Measurements from ENCODE around the gene RCCD1. TPM values are rescaled to one million over a fixed set of nuclear protein-coding genes. Genes with fewer than 3 reads are reported as not detected.

RCCD1 gene
- total and polyA plus RNA-seq, 7 experiments from 2014 or later = 2.5 to 24.6 (median 6.0) TPM

DNA sequence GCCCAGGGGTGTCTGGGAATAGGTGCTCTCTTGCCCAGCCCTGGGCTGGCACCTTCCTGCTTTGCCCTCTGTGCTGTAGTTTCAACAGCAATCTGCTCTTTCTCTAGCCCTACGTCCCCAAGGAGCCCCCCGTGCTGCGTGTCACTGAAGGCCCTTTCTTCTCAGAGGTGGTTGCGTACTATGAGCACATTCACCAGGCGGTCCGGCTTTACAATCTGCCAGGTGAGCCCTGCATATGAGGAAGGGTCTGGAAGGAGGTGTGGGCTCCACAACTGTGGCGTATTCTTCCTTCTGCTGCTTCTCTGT lies 42.0 kb upstream of the RCCD1 start:
- H3K9me3 Mint-ChIP-seq = no peaks in the 10 kb centered on the region
- H3K27me3 Mint-ChIP-seq = no peaks in the 10 kb centered on the region
- Histone ChIP-seq H3K4me1 (ENCODE audit: control insufficient read depth in 2 of 2, insufficient read depth in 2 of 2, low read length in 2 of 2) (no peaks in the 10 kb centered on the region), H3K4me3 (ENCODE audit: low read length) (no peak overlapping the region), H3K9me3 (ENCODE audit: control insufficient read depth in 2 of 3, low read length in 3 of 3) (no peaks in the 10 kb centered on the region), H3K27ac (ENCODE audit: low read depth, low read length) (no peak overlapping the region), H3K27me3 (ENCODE audit: control insufficient read depth in 2 of 2, insufficient read depth in 2 of 2, low read length in 2 of 2) (no peaks in the 10 kb centered on the region), H3K36me3 (ENCODE audit: control insufficient read depth in 2 of 3, insufficient read depth in 3 of 3, low read length in 3 of 3) (peaks cover 10 to 95% (median 27%) of the 10 kb centered on the region in 3 experiments)
- ChIA-PET CTCF (no interaction called here), POLR2A (interaction anchor here (1.4 kb wide), 1 partner anchor 19 kb away, joined by 5 read pairs; the partner anchor contains the start of gene HDDC3)
- intact Hi-C loops (cut with micrococcal nuclease) = no loop called here
- H3K27ac Mint-ChIP-seq = no peak overlapping the region
- no peak overlapping the region for H3K4me3 Mint-ChIP-seq
- H3K4me1 Mint-ChIP-seq = peaks cover 0 to 11% (median 0%) of the 10 kb centered on the region in 7 donors
- DNase-seq (no peak), ATAC-seq (no peak)
- peaks cover 4 to 54% (median 24%) of the 10 kb centered on the region in 5 donors for H3K36me3 Mint-ChIP-seq

GRCh38 chr15:90913398-90913944 lies 41.2 kb upstream of the RCCD1 start:
- ChIA-PET CTCF (interaction anchor here (1.3 kb wide), 1 partner anchor 20 kb away, joined by 3 read pairs; no protein-coding TSS in a partner anchor), POLR2A (interaction anchor here (0.6 to 1.4 kb wide), 4 partner anchors 12 to 1740 kb away, joined by 3 to 5 read pairs (median 3); partner anchors contain the start of gene HDDC3)
- DNase-seq (no peak), ATAC-seq (no peak)
- peaks cover 8 to 58% (median 26%) of the 10 kb centered on the region in 5 donors for H3K36me3 Mint-ChIP-seq
- H3K4me1 Mint-ChIP-seq = peaks cover 0 to 12% (median 0%) of the 10 kb centered on the region in 7 donors
- no peak overlapping the region for H3K4me3 Mint-ChIP-seq
- Histone ChIP-seq H3K9me3 (ENCODE audit: control insufficient read depth in 2 of 3, low read length in 3 of 3) (no peaks in the 10 kb centered on the region), H3K4me1 (ENCODE audit: control insufficient read depth in 2 of 2, insufficient read depth in 2 of 2, low read length in 2 of 2) (no peaks in the 10 kb centered on the region), H3K27me3 (ENCODE audit: control insufficient read depth in 2 of 2, insufficient read depth in 2 of 2, low read length in 2 of 2) (no peaks in the 10 kb centered on the region), H3K36me3 (ENCODE audit: control insufficient read depth in 2 of 3, insufficient read depth in 3 of 3, low read length in 3 of 3) (peaks cover 7 to 97% (median 26%) of the 10 kb centered on the region in 3 experiments), H3K4me3 (ENCODE audit: low read length) (no peak overlapping the region), H3K27ac (ENCODE audit: low read depth, low read length) (no peak overlapping the region)
- intact Hi-C loops (cut with micrococcal nuclease) = no loop called here
- H3K27ac Mint-ChIP-seq = no peak overlapping the region
- H3K9me3 Mint-ChIP-seq = no peaks in the 10 kb centered on the region
- H3K27me3 Mint-ChIP-seq = no peaks in the 10 kb centered on the region

- no peaks in the 10 kb centered on the region for H3K9me3 ChIP-seq (ENCODE audit: control insufficient read depth in 2 of 3, low read length in 3 of 3)
- no peak overlapping the region for H3K4me3 ChIP-seq (ENCODE audit: low read length)
- no peak for DNase-seq
- Mint-ChIP-seq H3K36me3 (peaks cover 9 to 56% (median 25%) of the 10 kb centered on the region in 5 donors), H3K4me1 (peaks cover 0 to 12% (median 0%) of the 10 kb centered on the region in 7 donors), H3K27ac (peak overlapping the region in 1 of 9 donors; percentile 9), H3K9me3 (no peaks in the 10 kb centered on the region), H3K4me3 (no peak overlapping the region), H3K27me3 (no peaks in the 10 kb centered on the region)
- H3K27ac ChIP-seq (ENCODE audit: low read depth, low read length) = no peak overlapping the region
- ChIA-PET CTCF (interaction anchor here (1.3 kb wide), 1 partner anchor 19 kb away, joined by 3 read pairs; no protein-coding TSS in a partner anchor), POLR2A (interaction anchor here (0.6 to 0.7 kb wide), 2 partner anchors 11 to 1739 kb away, joined by 3 read pairs; no protein-coding TSS in a partner anchor)
- H3K4me1 ChIP-seq (ENCODE audit: control insufficient read depth in 2 of 2, insufficient read depth in 2 of 2, low read length in 2 of 2) = no peaks in the 10 kb centered on the region
- peaks cover 7 to 99% (median 26%) of the 10 kb centered on the region in 3 experiments for H3K36me3 ChIP-seq (ENCODE audit: control insufficient read depth in 2 of 3, insufficient read depth in 3 of 3, low read length in 3 of 3)
- intact Hi-C loops (cut with micrococcal nuclease) = no loop called here
- no peaks in the 10 kb centered on the region for H3K27me3 ChIP-seq (ENCODE audit: control insufficient read depth in 2 of 2, insufficient read depth in 2 of 2, low read length in 2 of 2)
- ATAC-seq = peak; percentile 34
Observed at GRCh38 chr15:90914305-90915080, 40.2 kb upstream of the RCCD1 start.

DNA sequence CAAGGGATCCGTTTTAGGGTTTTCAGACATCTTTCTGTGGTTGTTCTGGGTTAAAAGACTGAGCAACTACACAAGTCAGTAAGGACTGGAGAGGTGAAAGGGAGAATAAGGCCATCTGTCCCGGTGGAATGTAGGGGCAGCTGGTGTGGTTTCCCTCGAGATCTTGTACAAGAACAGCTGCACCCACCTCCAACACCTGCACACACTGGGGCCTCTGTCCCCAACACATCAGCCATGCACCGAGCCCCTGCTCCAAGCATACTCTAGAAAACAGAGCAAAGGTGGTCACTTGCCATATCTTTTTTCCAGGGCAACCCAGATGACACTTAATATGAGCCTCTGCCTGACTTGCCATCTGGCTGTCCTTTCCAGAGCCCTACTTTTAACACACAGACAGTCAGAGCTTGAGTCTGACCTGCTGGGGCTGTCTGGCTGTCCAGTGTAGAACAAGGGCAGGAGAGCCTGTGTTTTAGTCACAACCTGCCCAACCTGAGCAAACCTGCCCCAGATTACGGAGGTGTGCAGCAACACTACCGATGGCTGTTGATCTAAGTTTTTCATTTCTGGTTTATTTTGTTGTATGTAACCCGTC lies 39.4 kb upstream of the RCCD1 start:
- Mint-ChIP-seq H3K4me3 (no peak overlapping the region), H3K27ac (peak overlapping the region in 1 of 9 donors; percentile 36), H3K4me1 (peaks cover 0 to 12% (median 0%) of the 10 kb centered on the region in 7 donors), H3K36me3 (peaks cover 9 to 63% (median 33%) of the 10 kb centered on the region in 5 donors), H3K9me3 (no peaks in the 10 kb centered on the region), H3K27me3 (no peaks in the 10 kb centered on the region)
- H3K9me3 ChIP-seq (ENCODE audit: control insufficient read depth in 2 of 3, low read length in 3 of 3) = no peaks in the 10 kb centered on the region
- peaks cover 8 to 100% (median 26%) of the 10 kb centered on the region in 3 experiments for H3K36me3 ChIP-seq (ENCODE audit: control insufficient read depth in 2 of 3, insufficient read depth in 3 of 3, low read length in 3 of 3)
- intact Hi-C loops (cut with micrococcal nuclease) = no loop called here
- ATAC-seq (no peak), DNase-seq (no peak)
- POLR2A ChIA-PET = no interaction called here
- no peaks in the 10 kb centered on the region for H3K4me1 ChIP-seq (ENCODE audit: control insufficient read depth in 2 of 2, insufficient read depth in 2 of 2, low read length in 2 of 2)
- no peak overlapping the region for H3K4me3 ChIP-seq (ENCODE audit: low read length)
- H3K27me3 ChIP-seq (ENCODE audit: control insufficient read depth in 2 of 2, insufficient read depth in 2 of 2, low read length in 2 of 2) = no peaks in the 10 kb centered on the region
- H3K27ac ChIP-seq (ENCODE audit: low read depth, low read length) = no peak overlapping the region
- CTCF ChIA-PET = no interaction called here

DNA sequence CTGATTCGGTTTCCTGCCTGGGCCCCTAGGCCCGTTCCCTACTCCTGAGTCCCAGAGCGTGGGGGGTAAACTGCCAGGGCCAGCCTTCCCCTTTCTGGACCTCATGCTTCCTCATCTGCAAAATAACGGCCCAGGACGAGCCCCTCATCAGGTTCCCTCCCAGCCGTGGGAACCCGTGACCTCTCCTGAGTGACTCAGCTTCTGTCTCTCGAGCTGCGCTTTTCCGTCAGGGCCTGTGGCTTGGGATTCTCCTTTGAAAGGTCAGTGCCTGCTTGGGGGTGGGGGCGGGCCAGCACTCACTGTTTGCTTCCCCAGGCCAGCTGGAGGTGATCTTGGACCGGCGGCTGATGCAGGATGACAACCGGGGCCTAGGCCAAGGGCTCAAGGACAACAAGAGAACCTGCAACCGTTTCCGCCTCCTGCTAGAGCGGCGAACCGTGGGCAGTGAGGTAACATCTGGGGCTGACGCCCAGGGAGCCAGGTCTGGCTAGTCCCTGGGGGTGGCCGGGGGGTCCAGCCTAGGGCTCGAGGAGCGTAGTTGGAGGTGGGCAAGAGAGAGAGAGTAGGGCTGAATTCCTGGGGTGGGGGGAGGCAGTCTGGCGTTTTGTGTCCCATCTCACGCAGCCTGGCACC lies 38.8 kb upstream of the RCCD1 start:
- POLR2A ChIA-PET = interaction anchor here (0.5 kb wide), 1 partner anchor 10 kb away, joined by 4 read pairs; no protein-coding TSS in a partner anchor
- Histone ChIP-seq H3K27me3 (ENCODE audit: control insufficient read depth in 2 of 2, insufficient read depth in 2 of 2, low read length in 2 of 2) (no peaks in the 10 kb centered on the region), H3K4me3 (ENCODE audit: low read length) (no peak overlapping the region), H3K36me3 (ENCODE audit: control insufficient read depth in 2 of 3, insufficient read depth in 3 of 3, low read length in 3 of 3) (peaks cover 13 to 100% (median 25%) of the 10 kb centered on the region in 3 experiments), H3K27ac (ENCODE audit: low read depth, low read length) (no peak overlapping the region), H3K9me3 (ENCODE audit: control insufficient read depth in 2 of 3, low read length in 3 of 3) (no peaks in the 10 kb centered on the region), H3K4me1 (ENCODE audit: control insufficient read depth in 2 of 2, insufficient read depth in 2 of 2, low read length in 2 of 2) (no peaks in the 10 kb centered on the region)
- Mint-ChIP-seq H3K9me3 (no peaks in the 10 kb centered on the region), H3K36me3 (peaks cover 9 to 61% (median 33%) of the 10 kb centered on the region in 5 donors), H3K27ac (peak overlapping the region in 2 of 9 donors; percentile 13 to 31), H3K4me3 (no peak overlapping the region), H3K27me3 (no peaks in the 10 kb centered on the region), H3K4me1 (peaks cover 0 to 12% (median 0%) of the 10 kb centered on the region in 7 donors)
- intact Hi-C loops (cut with micrococcal nuclease) = no loop called here
- CTCF ChIA-PET = no interaction called here
- ATAC-seq (peak; percentile 79), DNase-seq (no peak)

- Histone ChIP-seq H3K9me3 (ENCODE audit: control insufficient read depth in 2 of 3, low read length in 3 of 3) (no peaks in the 10 kb centered on the region), H3K36me3 (ENCODE audit: control insufficient read depth in 2 of 3, insufficient read depth in 3 of 3, low read length in 3 of 3) (peaks cover 13 to 100% (median 20%) of the 10 kb centered on the region in 3 experiments), H3K27me3 (ENCODE audit: control insufficient read depth in 2 of 2, insufficient read depth in 2 of 2, low read length in 2 of 2) (no peaks in the 10 kb centered on the region), H3K4me1 (ENCODE audit: control insufficient read depth in 2 of 2, insufficient read depth in 2 of 2, low read length in 2 of 2) (no peaks in the 10 kb centered on the region), H3K27ac (ENCODE audit: low read depth, low read length) (no peak overlapping the region), H3K4me3 (ENCODE audit: low read length) (no peak overlapping the region)
- Mint-ChIP-seq H3K4me1 (peaks cover 0 to 12% (median 0%) of the 10 kb centered on the region in 7 donors), H3K9me3 (no peaks in the 10 kb centered on the region), H3K36me3 (peaks cover 9 to 66% (median 36%) of the 10 kb centered on the region in 5 donors), H3K27me3 (no peaks in the 10 kb centered on the region), H3K27ac (peak overlapping the region in 2 of 9 donors; percentile 26 to 31), H3K4me3 (no peak overlapping the region)
- intact Hi-C loops (cut with micrococcal nuclease) = no loop called here
- CTCF ChIA-PET = no interaction called here
- POLR2A ChIA-PET = interaction anchor here (0.5 kb wide), 1 partner anchor 9 kb away, joined by 4 read pairs; no protein-coding TSS in a partner anchor
- ATAC-seq (no peak), DNase-seq (no peak)
Observed at GRCh38 chr15:90916461-90916860, 38.2 kb upstream of the RCCD1 start.

Data from naive thymus-derived CD4-positive, alpha-beta T cell (primary cell).